LNCaP clone FGC (cell line): ENCODE results near the gene ST7.

ENCODE experiments used
- DNase-seq: peaks from one replicate; pipeline ENCODE4 v3.0.0-alpha.2; 2011; ENCODE audit warnings: low read depth
- H3K4me3 ChIP-seq: 2 replicates; pipeline ENCODE4 v1.5.1; 2011; ENCODE audit warnings: mild to moderate bottlenecking, low read depth, low read length, control low read depth
- CTCF ChIP-seq: IDR thresholded peaks from 2 replicates; pipeline ENCODE4 v1.5.1; 2012; ENCODE audit warnings: mild to moderate bottlenecking; ENCODE audit not compliant: control insufficient read depth, insufficient read depth; ENCODE audit errors: extremely low read depth

The ST7 gene

DNA sequence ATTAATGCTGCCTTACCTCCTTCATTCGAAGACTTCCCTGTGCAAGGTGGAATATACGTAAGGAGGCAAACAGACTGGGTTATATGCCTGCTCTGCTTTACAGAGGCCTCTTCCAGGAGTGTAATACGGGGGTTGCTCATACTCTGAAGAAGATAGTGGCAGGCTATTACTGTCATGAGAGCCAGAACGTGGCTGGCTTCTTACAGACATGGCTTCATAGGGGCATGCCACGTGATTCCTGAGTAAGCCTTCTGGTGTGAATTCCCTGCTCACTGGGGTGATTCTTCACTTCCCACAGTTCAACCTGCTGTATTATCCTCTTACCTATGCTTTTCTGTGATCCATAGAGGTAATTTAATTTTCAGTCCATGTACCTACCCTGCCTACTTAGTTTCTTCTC is 141.8 kb downstream of the ST7 start:
- no peak overlapping the region for H3K4me3 ChIP-seq
- TF ChIP-seq CTCF, result no peak
- DNase-seq, result no peak

- TF ChIP-seq CTCF, result no peak
- no peak for DNase-seq
- H3K4me3 ChIP-seq, result no peak overlapping the region
Observed at GRCh38 chr7:117096330-117096729, 143.0 kb downstream of the ST7 start.

DNA sequence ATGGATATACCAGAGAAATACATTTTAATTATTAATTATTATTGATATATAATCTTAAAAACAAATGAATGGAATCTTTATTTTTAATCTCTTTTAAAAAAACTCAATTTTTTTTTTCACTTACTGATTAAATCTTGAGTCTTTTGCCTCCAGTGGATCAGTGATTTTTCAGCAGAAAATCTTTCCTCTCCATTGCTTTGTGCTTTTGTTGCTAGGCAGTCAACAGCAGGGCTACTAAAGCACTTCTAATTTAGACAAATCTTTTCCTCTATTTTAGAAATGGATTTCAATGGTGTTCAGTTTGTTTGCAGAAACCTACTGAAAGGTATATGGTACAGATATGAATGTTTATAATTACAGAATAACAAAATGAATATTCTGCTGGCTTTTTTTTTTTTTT is 143.6 kb downstream of the ST7 start:
- no peak for DNase-seq
- H3K4me3 ChIP-seq, result no peak overlapping the region
- no peak for TF ChIP-seq CTCF

DNA sequence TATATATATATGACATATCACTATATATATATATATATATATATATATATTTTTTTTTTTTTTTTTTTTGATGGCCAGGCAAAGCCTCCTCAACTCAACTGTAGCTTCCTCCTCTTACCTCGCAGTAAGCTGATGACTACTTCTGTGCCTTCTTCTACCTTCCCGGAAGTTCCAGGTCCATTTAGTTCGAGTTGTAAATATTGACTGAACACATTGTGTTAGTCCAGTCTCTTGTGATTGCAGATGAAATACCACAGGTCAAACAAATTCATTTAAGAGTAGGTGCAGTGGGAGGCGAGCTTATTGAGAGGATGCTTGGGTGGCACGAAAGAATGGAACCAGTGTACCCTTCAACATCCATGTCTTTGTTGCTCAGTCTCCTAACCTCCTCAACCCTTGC is 144.6 kb downstream of the ST7 start:
- peak; percentile 92 for DNase-seq
- no peak for TF ChIP-seq CTCF
- no peak overlapping the region for H3K4me3 ChIP-seq

GRCh38 chr7:117098457-117098856 is 145.2 kb downstream of the ST7 start:
- no peak overlapping the region for H3K4me3 ChIP-seq
- TF ChIP-seq CTCF, result no peak
- no peak for DNase-seq

- DNase-seq, result no peak
- TF ChIP-seq CTCF, result no peak
- no peak overlapping the region for H3K4me3 ChIP-seq
Observed at GRCh38 chr7:117101026-117101425, 147.7 kb downstream of the ST7 start.

GRCh38 chr7:117110480-117111315 is 157.4 kb downstream of the ST7 start:
- no peak for TF ChIP-seq CTCF
- DNase-seq, result no peak
- H3K4me3 ChIP-seq, result no peak overlapping the region
